SK-N-SH (cell line): ENCODE measurements around the gene NFKB1. TPM values are rescaled to one million over a fixed set of nuclear protein-coding genes. Genes with fewer than 3 reads are reported as not detected.
A peak's percentile ranks its signal among the peaks of the same experiment; 100 is the strongest.

Experiments used
- CTCF ChIA-PET: fragments of 300-600, 350-600 bp; formaldehyde crosslinking; extraction: SDS; loops from one replicate; lab custom pipeline; 2021; lab: Yijun Ruan, JAX
- POLR2A ChIA-PET: fragments of 350-600 bp; sonication (Branson Sonifier 250); formaldehyde crosslinking; extraction: SDS; loops from one replicate; lab custom pipeline; 2020; ENCODE audit warnings: antibody characterized with exemption, inconsistent platforms; lab: Yijun Ruan, JAX
- DNase-seq: peaks from one replicate; pipeline ENCODE4 v3.0.0; 2012
- H2AFZ ChIP-seq: fragments of 200-600 bp; sonication (generic); 2 replicates; pipeline ENCODE4 v1.8.1; 2016; ENCODE audit warnings: antibody characterized with exemption, mild to moderate bottlenecking, low read depth
- H3F3A ChIP-seq: fragments of 200-600 bp; sonication (generic); replicated peaks from 2 replicates; pipeline ENCODE3; 2016; ENCODE audit warnings: antibody characterized with exemption, mild to moderate bottlenecking; ENCODE audit not compliant: insufficient read depth
- H3K27ac ChIP-seq, 2 experiments: fragments of 200-500 bp in 1 of 2; fragments of 200-600 bp in 1 of 2; sonication (Bioruptor generic) in 1 of 2; sonication (generic), shearing (Covaris generic) in 1 of 2; 2 replicates each; pipeline versions ENCODE4 v1.5.1 to v1.6.1; 2014 to 2016; ENCODE audit warnings: low read depth in 2 of 2, inconsistent platforms in 1 of 2, low read length in 1 of 2, mild to moderate bottlenecking in 1 of 2, mixed read lengths in 1 of 2
- H3K27me3 ChIP-seq: fragments of 200-600 bp; sonication (generic), shearing (Covaris generic); 2 replicates; pipeline ENCODE4 v1.6.1; 2016; ENCODE audit warnings: mixed run types; ENCODE audit not compliant: insufficient read depth
- H3K36me3 ChIP-seq, 2 experiments: fragments of 200-500 bp in 1 of 2; fragments of 200-600 bp in 1 of 2; sonication (Bioruptor generic) in 1 of 2; sonication (generic) in 1 of 2; replicated peaks in 1 of 2; 2 replicates each; pipeline versions ENCODE3 to v1.5.1; 2014 to 2016; ENCODE audit warnings: low read length in 1 of 2, mild to moderate bottlenecking in 1 of 2; ENCODE audit not compliant: insufficient read depth in 2 of 2, control insufficient read depth in 1 of 2
- H3K4me1 ChIP-seq, 2 experiments: fragments of 200-500 bp in 1 of 2; fragments of 200-600 bp in 1 of 2; sonication (Bioruptor generic) in 1 of 2; sonication (generic), shearing (Covaris generic) in 1 of 2; 2 replicates each; pipeline versions ENCODE4 v1.5.1 to v1.6.1; 2014 to 2016; ENCODE audit warnings: low read depth in 1 of 2, low read length in 1 of 2, mixed run types in 1 of 2; ENCODE audit not compliant: insufficient read depth in 2 of 2, control insufficient read depth in 1 of 2
- H3K4me2 ChIP-seq: fragments of 200-600 bp; sonication (generic), shearing (Covaris generic); 2 replicates; pipeline ENCODE4 v1.6.1; 2017; ENCODE audit warnings: mixed run types
- H3K4me3 ChIP-seq, 2 experiments: fragments of 200-500 bp in 1 of 2; fragments of 200-600 bp in 1 of 2; sonication (Bioruptor generic) in 1 of 2; sonication (generic), shearing (Covaris generic) in 1 of 2; 2 replicates each; pipeline versions ENCODE4 v1.5.1 to v1.8.1; 2014 to 2016; ENCODE audit warnings: low read depth in 2 of 2, inconsistent platforms in 1 of 2, low read length in 1 of 2, mild to moderate bottlenecking in 1 of 2, mixed read lengths in 1 of 2, moderate library complexity in 1 of 2
- H3K79me2 ChIP-seq: fragments of 200-600 bp; sonication (generic); 2 replicates; pipeline ENCODE4 v1.8.1; 2017; ENCODE audit warnings: mild to moderate bottlenecking; ENCODE audit not compliant: insufficient read depth
- H3K9ac ChIP-seq: fragments of 200-600 bp; sonication (generic); 2 replicates; pipeline ENCODE4 v1.6.1; 2017; ENCODE audit warnings: mixed run types
- H3K9me2 ChIP-seq: fragments of 200-600 bp; sonication (generic); 2 replicates; pipeline ENCODE4 v1.6.1; 2017; ENCODE audit warnings: mixed run types
- H3K9me3 ChIP-seq: fragments of 200-600 bp; sonication (generic); 2 replicates; pipeline ENCODE4 v1.6.1; 2017; ENCODE audit warnings: mixed run types, mild to moderate bottlenecking, moderate library complexity
- H4K20me1 ChIP-seq: fragments of 200-600 bp; sonication (generic); 2 replicates; pipeline ENCODE4 v1.6.1; 2017; ENCODE audit warnings: mild to moderate bottlenecking, mixed run types; ENCODE audit not compliant: insufficient read depth
- EP300 ChIP-seq, 2 experiments: IDR thresholded peaks; 2 replicates each; pipeline versions ENCODE4 v1.4.0 to v1.6.1; 2012; ENCODE audit warnings: borderline replicate concordance in 1 of 2, low read depth in 1 of 2, low read length in 1 of 2
- EZH2phosphoT487 ChIP-seq: fragments of 200-600 bp; sonication (generic); IDR thresholded peaks from 2 replicates; pipeline ENCODE4 v1.6.1; 2017; ENCODE audit warnings: low read depth, mixed run types, mild to moderate bottlenecking, antibody characterized with exemption, moderate library complexity, borderline replicate concordance
- FOXM1 ChIP-seq: IDR thresholded peaks from 2 replicates; pipeline ENCODE4 v1.4.0; 2012; ENCODE audit warnings: low read depth, mild to moderate bottlenecking
- GABPA ChIP-seq: IDR thresholded peaks from 2 replicates; pipeline ENCODE4 v1.4.0; 2012; ENCODE audit warnings: low read depth, mild to moderate bottlenecking
- GATA2 ChIP-seq: sonication (generic); formaldehyde crosslinking; IDR thresholded peaks from 2 replicates; pipeline ENCODE4 v1.5.0; 2020; ENCODE audit warnings: mild to moderate bottlenecking, missing genetic modification reagents
- JUND ChIP-seq: IDR thresholded peaks from 2 replicates; pipeline ENCODE4 v1.4.0; 2012
- POLR2AphosphoS5 ChIP-seq: IDR thresholded peaks from 2 replicates; pipeline ENCODE4 v1.6.1; 2012; ENCODE audit warnings: low read depth, low read length
- REST ChIP-seq: IDR thresholded peaks from 2 replicates; pipeline ENCODE4 v1.6.1; 2012; ENCODE audit warnings: mild to moderate bottlenecking, low read depth, low read length, moderate library complexity
- SMC3 ChIP-seq: IDR thresholded peaks from 2 replicates; pipeline ENCODE4 v1.6.1; 2012; ENCODE audit warnings: low read depth, low read length, improper control_type of control experiment
- TCF12 ChIP-seq: IDR thresholded peaks from 2 replicates; pipeline ENCODE4 v1.4.0; 2012
- TEAD4 ChIP-seq: IDR thresholded peaks from 2 replicates; pipeline ENCODE4 v1.4.0; 2012; ENCODE audit warnings: mild to moderate bottlenecking, borderline replicate concordance; ENCODE audit not compliant: insufficient read depth
- WGBS: methylation state at CpG from one replicate; pipeline ENCODE4 v1.1.6; 2017; ENCODE audit warnings: low lambda C conversion rate; 5-methylcytosine and 5-hydroxymethylcytosine counted together
- polyA plus RNA-seq, 3 experiments: library from polyadenylated mRNA; depleted of rRNA; stranded (reverse); fragments of >200 nt; gene quantifications; 2 replicates each; pipeline ENCODE4 v1.2.3, GENCODE V29; 2012
- TF ChIP-seq, protein P1 (sequence below): fragments of 150-350 bp; IDR thresholded peaks from 2 replicates; pipeline ENCODE4 v1.6.1; 2017; ENCODE audit warnings: antibody characterized with exemption, low read length, low read depth, borderline replicate concordance
- TF ChIP-seq, protein P2 (sequence below): IDR thresholded peaks from 2 replicates; pipeline ENCODE4; 2012

Gene NFKB1
- polyA plus RNA-seq, 1 of the 3 experiments (the other 2 are of a cell fraction), result 14.1 TPM

- no peaks in the 10 kb centered on the region for H3K27me3 ChIP-seq
- no peak overlapping the region for H2AFZ ChIP-seq
- peaks cover 7% of the 10 kb centered on the region; the same call in 1 of the 2 replicates for H3K79me2 ChIP-seq
- no peak overlapping the region for H3K9ac ChIP-seq
- peaks cover 13 to 16% of the 10 kb centered on the region in 2 experiments for H3K36me3 ChIP-seq
- no peaks in the 10 kb centered on the region for H4K20me1 ChIP-seq
- 77% methylated on average over 3 of the region's 3 CpGs for WGBS
- H3K4me3 ChIP-seq, result no peak overlapping the region
- CTCF ChIA-PET, result no interaction called here
- H3K4me2 ChIP-seq, result no peak overlapping the region
- POLR2A ChIA-PET, result no interaction called here
- TF ChIP-seq FOXM1 (no peak), GATA2 (CRISPR knock-in tag) (peak; percentile 71)
- DNase-seq, result no peak
- H3F3A ChIP-seq, result peaks cover 8% of the 10 kb centered on the region
- no peaks in the 10 kb centered on the region for H3K9me2 ChIP-seq
- no peak overlapping the region for H3K27ac ChIP-seq
- no peaks in the 10 kb centered on the region for H3K9me3 ChIP-seq
- no peaks in the 10 kb centered on the region; a peak in 1 of 4 replicates for H3K4me1 ChIP-seq
Observed at GRCh38 chr4:102572452-102572851, 71.3 kb downstream of the NFKB1 start.

DNA sequence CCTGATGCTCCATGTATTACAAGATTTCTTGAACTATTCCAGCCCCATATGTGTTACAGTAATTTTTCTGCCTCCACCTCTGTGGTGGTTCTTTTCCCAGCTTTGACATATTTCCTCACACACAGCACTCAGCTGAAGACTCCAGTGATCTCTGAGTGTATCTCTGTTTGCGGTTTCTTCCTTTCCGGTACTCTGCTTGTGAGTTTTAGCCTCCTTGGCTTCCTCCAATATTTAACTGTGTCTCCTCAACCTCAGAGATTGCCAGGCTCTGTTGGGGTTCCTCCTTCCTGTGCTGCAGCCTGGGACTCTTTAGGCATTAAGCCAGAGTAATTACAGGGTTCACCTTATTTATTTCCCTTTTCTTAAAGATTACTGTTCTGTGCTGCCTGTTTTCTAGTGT, 73.2 kb downstream of the NFKB1 start:
- peaks cover 7% of the 10 kb centered on the region; the same call in 1 of the 2 replicates for H3K79me2 ChIP-seq
- no peak overlapping the region for H3K4me3 ChIP-seq
- no peaks in the 10 kb centered on the region for H3K27me3 ChIP-seq
- no peak overlapping the region for H3K27ac ChIP-seq
- H3K4me1 ChIP-seq, result no peaks in the 10 kb centered on the region; a peak in 1 of 4 replicates
- H3F3A ChIP-seq, result peaks cover 3% of the 10 kb centered on the region
- no peak overlapping the region for H2AFZ ChIP-seq
- CTCF ChIA-PET, result interaction anchor here (1.1 kb wide), 1 partner anchor 19 kb away, joined by 4 read pairs; no protein-coding TSS in a partner anchor
- no peak overlapping the region for H3K4me2 ChIP-seq
- H3K9me2 ChIP-seq, result no peaks in the 10 kb centered on the region
- no peak for DNase-seq
- peaks cover 15 to 21% of the 10 kb centered on the region in 2 experiments for H3K36me3 ChIP-seq
- no peak for TF ChIP-seq REST
- no peak for TF ChIP-seq EZH2phosphoT487
- TF ChIP-seq GABPA, result no peak
- no peak for TF ChIP-seq SMC3
- TF ChIP-seq EP300 (IDR thresholded peaks at IDR 0.05; ENCODE audit: borderline replicate concordance in 1 of 2, low read depth in 1 of 2, low read length in 1 of 2), result no peak
- TF ChIP-seq, protein P1, sequence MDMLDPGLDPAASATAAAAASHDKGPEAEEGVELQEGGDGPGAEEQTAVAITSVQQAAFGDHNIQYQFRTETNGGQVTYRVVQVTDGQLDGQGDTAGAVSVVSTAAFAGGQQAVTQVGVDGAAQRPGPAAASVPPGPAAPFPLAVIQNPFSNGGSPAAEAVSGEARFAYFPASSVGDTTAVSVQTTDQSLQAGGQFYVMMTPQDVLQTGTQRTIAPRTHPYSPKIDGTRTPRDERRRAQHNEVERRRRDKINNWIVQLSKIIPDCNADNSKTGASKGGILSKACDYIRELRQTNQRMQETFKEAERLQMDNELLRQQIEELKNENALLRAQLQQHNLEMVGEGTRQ, result no peak
- no peak for TF ChIP-seq POLR2AphosphoS5
- TF ChIP-seq TEAD4, result no peak
- no peak for TF ChIP-seq TCF12
- TF ChIP-seq, protein P2, sequence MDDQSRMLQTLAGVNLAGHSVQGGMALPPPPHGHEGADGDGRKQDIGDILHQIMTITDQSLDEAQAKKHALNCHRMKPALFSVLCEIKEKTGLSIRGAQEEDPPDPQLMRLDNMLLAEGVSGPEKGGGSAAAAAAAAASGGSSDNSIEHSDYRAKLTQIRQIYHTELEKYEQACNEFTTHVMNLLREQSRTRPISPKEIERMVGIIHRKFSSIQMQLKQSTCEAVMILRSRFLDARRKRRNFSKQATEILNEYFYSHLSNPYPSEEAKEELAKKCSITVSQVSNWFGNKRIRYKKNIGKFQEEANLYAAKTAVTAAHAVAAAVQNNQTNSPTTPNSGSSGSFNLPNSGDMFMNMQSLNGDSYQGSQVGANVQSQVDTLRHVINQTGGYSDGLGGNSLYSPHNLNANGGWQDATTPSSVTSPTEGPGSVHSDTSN, result no peak
- TF ChIP-seq JUND, result no peak
- TF ChIP-seq, all 33 proteins: peak for 0
- H3K9ac ChIP-seq, result no peak overlapping the region
- POLR2A ChIA-PET, result no interaction called here
- H3K9me3 ChIP-seq, result no peaks in the 10 kb centered on the region
- 96% methylated on average over 2 of the region's 2 CpGs for WGBS
- no peaks in the 10 kb centered on the region for H4K20me1 ChIP-seq
